Measurements from ENCODE around the gene S100A3.
"Not testable (repeated sequence)": the region's sequence is repeated elsewhere in the genome, so short reads cannot be mapped to it uniquely, and the experiment has no call there.

The S100A3 gene

GRCh38 chr1:153583976-153584375, 34.9 kb upstream of the S100A3 start:
- H3K27ac ChIP-seq: no peak overlapping the region
- H3K36me3 ChIP-seq (ENCODE audit: insufficient read depth): no peaks in the 10 kb centered on the region

GRCh38 chr1:153583514-153583913, 34.5 kb upstream of the S100A3 start:
- not testable (repeated sequence) for H3K79me2 ChIP-seq (ENCODE audit: insufficient read depth, low read depth); H3K4me2 ChIP-seq; H3K27me3 ChIP-seq (ENCODE audit: insufficient read depth, low read depth); H3K4me3 ChIP-seq (IDR thresholded peaks at IDR 0.05; ENCODE audit: insufficient read depth, low read depth, low read length); H3K4me1 ChIP-seq (ENCODE audit: low read depth, poor library complexity, severe bottlenecking); H3K9ac ChIP-seq; H4K20me1 ChIP-seq (ENCODE audit: insufficient read depth); H2AFZ ChIP-seq (ENCODE audit: low read depth); H3K27ac ChIP-seq; H3K36me3 ChIP-seq (ENCODE audit: insufficient read depth)

More at GRCh38 chr1:153583976-153584375, 34.9 kb upstream of the S100A3 start:
- H3K79me2 ChIP-seq (ENCODE audit: insufficient read depth, low read depth): no peaks in the 10 kb centered on the region
- H3K27me3 ChIP-seq (ENCODE audit: insufficient read depth, low read depth): no peaks in the 10 kb centered on the region
- H3K9ac ChIP-seq: no peak overlapping the region
- no peaks in the 10 kb centered on the region for H4K20me1 ChIP-seq (ENCODE audit: insufficient read depth)
- H3K4me1 ChIP-seq (ENCODE audit: low read depth, poor library complexity, severe bottlenecking): no peaks in the 10 kb centered on the region
- no peak overlapping the region for H3K4me2 ChIP-seq
- H3K4me3 ChIP-seq (IDR thresholded peaks at IDR 0.05; ENCODE audit: insufficient read depth, low read depth, low read length): no peak overlapping the region
- no peak overlapping the region for H2AFZ ChIP-seq (ENCODE audit: low read depth)
- TF ChIP-seq CTCF (conservative IDR thresholded peaks at IDR 0.05; ENCODE audit: low read depth, low read length): no peak

- H4K20me1 ChIP-seq (ENCODE audit: insufficient read depth); H3K4me1 ChIP-seq (ENCODE audit: low read depth, poor library complexity, severe bottlenecking); H3K79me2 ChIP-seq (ENCODE audit: insufficient read depth, low read depth); H2AFZ ChIP-seq (ENCODE audit: low read depth); H3K9ac ChIP-seq; H3K27me3 ChIP-seq (ENCODE audit: insufficient read depth, low read depth); H3K36me3 ChIP-seq (ENCODE audit: insufficient read depth); H3K4me2 ChIP-seq; H3K4me3 ChIP-seq (IDR thresholded peaks at IDR 0.05; ENCODE audit: insufficient read depth, low read depth, low read length); H3K27ac ChIP-seq: not testable (repeated sequence)
Measured at GRCh38 chr1:153582836-153583235, 33.8 kb upstream of the S100A3 start.

GRCh38 chr1:153578936-153579335, 29.9 kb upstream of the S100A3 start:
- Histone ChIP-seq H3K36me3 (ENCODE audit: insufficient read depth) (no peaks in the 10 kb centered on the region), H3K27ac (no peak overlapping the region), H3K4me3 (IDR thresholded peaks at IDR 0.05; ENCODE audit: insufficient read depth, low read depth, low read length) (no peak overlapping the region), H4K20me1 (ENCODE audit: insufficient read depth) (no peaks in the 10 kb centered on the region), H3K9ac (no peak overlapping the region), H3K27me3 (ENCODE audit: insufficient read depth, low read depth) (peaks cover 10% of the 10 kb centered on the region; the same call in 1 of the 2 replicates), H3K4me2 (no peak overlapping the region), H2AFZ (ENCODE audit: low read depth) (no peak overlapping the region), H3K4me1 (ENCODE audit: low read depth, poor library complexity, severe bottlenecking) (no peaks in the 10 kb centered on the region), H3K79me2 (ENCODE audit: insufficient read depth, low read depth) (no peaks in the 10 kb centered on the region)
- TF ChIP-seq CTCF (conservative IDR thresholded peaks at IDR 0.05; ENCODE audit: low read depth, low read length): no peak

GRCh38 chr1:153578490-153578889, 29.4 kb upstream of the S100A3 start:
- Histone ChIP-seq H2AFZ (ENCODE audit: low read depth) (no peak overlapping the region), H3K4me2 (no peak overlapping the region), H3K4me1 (ENCODE audit: low read depth, poor library complexity, severe bottlenecking) (no peaks in the 10 kb centered on the region), H3K79me2 (ENCODE audit: insufficient read depth, low read depth) (no peaks in the 10 kb centered on the region), H3K4me3 (IDR thresholded peaks at IDR 0.05; ENCODE audit: insufficient read depth, low read depth, low read length) (no peak overlapping the region), H3K9ac (no peak overlapping the region), H3K27me3 (ENCODE audit: insufficient read depth, low read depth) (peaks cover 10% of the 10 kb centered on the region; the same call in 1 of the 2 replicates), H3K27ac (no peak overlapping the region), H4K20me1 (ENCODE audit: insufficient read depth) (no peaks in the 10 kb centered on the region), H3K36me3 (ENCODE audit: insufficient read depth) (no peaks in the 10 kb centered on the region)
- TF ChIP-seq CTCF (conservative IDR thresholded peaks at IDR 0.05; ENCODE audit: low read depth, low read length): no peak

Measured in KMS-11 (cell line).